Activated naive CD4-positive, alpha-beta T cell treated with anti-CD3 and anti-CD28 coated beads, Interleukin-2, amount 50 U/mL, for 16 hours (primary cell): ENCODE results near the gene DPH1.

Experiments used
- DNase-seq: peaks from one replicate; pipeline ENCODE4 v3.0.0-alpha.2; 2020

DPH1 gene

DNA sequence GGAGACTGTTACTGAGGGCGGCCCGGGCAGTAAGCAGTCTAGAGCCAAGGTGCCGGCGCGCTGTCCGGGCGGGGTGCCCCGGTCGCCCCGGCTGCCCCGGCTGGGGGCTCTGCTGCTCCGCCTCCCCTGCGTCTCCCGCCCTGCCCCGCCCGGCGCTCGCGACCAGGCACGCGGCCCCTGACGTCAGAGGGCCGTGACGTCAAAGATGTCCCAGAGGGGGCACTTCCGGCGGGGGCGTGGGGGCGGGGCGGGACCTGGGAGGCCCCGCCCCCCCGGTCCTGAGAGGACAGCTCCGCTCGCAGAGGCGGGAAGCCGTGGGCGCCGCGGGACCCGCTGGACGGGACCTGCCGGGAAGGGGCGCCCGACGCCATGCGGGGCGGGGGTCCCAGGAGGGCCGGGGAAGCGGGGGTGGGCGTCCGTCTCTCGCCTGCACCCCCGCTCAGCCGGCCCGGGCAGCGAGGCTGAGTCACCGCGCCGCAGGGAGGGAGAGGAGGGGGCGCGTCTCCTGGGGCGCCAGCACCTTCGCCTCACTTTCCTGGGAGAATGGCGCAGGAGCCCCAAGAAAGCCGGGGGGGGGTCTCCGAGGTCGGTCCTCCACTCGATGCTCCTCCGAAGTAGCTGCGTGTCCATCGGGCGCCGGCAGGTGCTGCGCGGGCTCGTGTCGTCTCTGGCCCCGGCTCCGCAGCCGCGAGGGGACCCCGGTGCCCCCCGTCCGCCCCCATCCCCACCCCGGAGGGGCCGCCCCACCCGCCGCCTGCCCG is 20.5 kb downstream of the DPH1 start:
- DNase-seq: peak; percentile 77

DNA sequence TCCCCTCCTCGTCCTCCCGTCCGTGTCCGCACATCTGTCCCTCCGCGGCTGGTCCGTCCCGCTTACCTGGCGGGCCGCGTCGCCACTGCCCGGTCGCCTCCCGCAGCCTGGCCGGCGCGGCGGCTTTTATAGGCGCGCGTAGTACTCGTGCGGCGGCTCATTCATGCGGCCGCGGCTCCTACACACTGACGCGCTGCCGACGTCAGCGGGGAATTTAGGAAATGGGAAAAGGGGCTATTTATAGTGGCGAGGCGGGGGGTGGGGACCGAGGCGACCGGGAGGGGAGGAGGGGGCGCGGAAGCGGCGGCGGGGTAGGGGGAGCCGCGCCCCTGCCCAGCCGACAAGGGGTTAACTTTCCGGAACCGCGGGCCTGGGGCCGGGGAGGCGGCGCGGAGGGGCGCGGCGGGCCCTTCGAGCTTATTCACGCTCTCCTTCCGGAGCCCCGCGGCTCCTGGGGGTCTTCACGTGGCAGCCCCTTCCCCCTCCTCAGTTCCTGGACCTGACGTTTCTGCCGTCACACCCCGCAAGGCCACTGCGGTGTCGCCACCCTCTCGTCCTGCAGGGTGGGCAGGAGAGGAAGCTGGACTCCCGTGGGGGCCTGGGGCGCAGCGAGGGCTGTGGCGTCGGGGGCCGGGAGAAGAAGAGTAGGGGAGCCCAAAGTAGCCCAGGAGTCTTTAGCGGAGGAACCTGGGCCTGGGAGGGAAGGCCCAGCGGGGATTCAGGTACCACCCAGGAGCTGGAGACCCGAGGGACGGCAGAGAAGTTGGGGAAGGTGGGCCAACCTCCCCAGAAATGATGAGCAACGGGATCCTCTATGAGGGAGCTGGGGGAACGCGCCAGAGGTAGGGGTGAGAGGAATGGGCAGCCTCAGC is 21.3 kb downstream of the DPH1 start:
- DNase-seq: no peak

- no peak for DNase-seq
These were observed 22.1 kb downstream of the DPH1 start for GRCh38 chr17:2051933-2052559.

DNA sequence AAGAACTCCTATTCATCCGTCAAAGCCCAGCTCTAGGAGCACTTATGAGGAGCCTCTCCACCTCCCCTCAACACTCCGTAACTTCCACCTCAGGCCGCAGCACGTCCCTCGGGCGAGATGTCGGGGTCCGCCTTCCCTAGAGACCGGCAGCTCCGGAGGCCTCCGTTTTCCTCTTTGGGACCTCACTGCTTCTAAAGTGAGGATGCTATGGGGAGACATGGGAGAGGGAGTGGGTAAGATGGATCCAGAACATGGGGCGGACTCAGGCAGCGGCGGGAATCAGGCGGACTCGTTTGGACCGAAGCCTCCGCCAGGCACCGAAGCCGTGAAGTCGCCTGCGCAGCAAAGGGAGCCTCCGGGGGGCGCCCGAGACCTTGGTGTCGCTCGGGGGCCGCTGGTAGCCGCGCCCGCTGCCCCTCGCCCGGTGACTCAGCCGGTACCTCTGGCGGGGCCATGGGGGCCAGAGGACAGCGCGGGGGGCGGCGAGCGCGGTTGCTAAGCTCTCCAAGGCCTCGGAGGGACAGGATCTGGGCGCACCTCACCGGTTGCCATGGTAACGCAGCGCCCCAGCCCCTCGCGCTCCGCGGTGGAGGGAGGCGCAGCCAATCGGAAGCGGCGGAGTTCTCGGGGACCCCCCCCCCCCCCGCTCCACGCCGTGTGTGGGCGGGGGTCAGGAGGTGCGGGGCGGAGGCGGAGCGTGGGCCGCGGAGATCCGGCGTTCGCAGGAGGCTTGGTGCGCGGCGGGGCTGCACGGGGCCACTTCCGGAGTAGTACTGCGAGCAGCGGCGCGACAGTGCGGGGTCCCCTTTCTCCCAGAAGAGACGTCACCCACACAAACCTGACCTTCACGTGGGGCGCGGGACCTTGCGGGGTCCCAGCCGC is 23.7 kb downstream of the DPH1 start:
- peak; percentile 80 for DNase-seq

DNA sequence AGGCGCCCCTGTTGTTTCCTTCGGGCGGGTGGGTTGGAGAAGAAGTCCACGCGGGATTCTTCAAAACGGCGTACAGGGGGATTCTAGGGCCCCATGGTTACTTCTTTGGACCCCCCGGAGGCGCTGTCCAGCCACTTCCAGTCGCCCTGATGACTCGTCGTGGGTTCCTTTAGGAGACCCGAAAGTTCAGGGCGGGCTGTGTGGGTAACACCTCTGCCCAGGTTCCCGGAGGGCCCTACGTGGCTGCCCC is 24.2 kb downstream of the DPH1 start:
- no peak for DNase-seq

DNA sequence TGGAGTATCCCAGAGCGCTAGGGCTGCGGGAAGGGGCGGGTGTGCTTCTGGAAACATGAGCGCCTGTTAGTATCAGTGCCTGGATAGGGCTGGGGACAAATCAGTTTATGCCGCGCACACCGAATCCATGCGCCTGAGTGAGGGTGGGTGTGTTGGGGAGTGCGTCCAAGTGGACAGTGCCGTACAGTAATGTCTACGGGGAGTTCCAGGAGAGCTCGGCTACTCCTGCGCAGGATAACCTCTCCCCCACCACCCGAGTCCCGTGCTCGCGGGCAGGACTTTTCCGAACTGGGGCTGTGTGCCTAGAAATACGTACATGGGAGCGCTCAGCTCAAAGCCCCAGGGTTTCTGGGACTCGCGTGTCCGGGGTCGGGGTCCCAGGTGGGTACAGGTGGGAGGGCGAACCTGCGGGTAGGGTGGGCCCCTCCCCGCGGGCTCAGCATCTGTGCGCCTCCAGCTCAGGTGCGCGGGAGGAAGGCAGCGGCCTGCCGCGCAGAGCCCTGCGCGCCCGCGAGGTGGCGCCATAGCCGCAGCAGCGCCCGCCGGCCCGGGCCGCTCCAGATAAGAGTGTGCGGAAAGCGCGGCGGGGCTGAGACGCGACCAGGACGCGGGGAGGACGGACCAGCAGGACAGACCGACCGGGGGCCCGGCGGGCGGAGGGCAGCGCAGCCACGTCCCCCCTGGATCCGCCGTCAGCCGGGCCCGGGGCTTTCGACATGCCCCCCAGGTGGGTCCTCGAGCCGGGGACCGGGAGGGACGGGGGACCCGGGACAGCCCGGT is 24.7 kb downstream of the DPH1 start, which contains the start of gene HIC1:
Gene HIC1, plus strand, starts transcription at position 592 of the 780 bp plus-strand sequence. CDS start 1,588 bp downstream, outside the sequence.
- DNase-seq: peak; percentile 84

DNA sequence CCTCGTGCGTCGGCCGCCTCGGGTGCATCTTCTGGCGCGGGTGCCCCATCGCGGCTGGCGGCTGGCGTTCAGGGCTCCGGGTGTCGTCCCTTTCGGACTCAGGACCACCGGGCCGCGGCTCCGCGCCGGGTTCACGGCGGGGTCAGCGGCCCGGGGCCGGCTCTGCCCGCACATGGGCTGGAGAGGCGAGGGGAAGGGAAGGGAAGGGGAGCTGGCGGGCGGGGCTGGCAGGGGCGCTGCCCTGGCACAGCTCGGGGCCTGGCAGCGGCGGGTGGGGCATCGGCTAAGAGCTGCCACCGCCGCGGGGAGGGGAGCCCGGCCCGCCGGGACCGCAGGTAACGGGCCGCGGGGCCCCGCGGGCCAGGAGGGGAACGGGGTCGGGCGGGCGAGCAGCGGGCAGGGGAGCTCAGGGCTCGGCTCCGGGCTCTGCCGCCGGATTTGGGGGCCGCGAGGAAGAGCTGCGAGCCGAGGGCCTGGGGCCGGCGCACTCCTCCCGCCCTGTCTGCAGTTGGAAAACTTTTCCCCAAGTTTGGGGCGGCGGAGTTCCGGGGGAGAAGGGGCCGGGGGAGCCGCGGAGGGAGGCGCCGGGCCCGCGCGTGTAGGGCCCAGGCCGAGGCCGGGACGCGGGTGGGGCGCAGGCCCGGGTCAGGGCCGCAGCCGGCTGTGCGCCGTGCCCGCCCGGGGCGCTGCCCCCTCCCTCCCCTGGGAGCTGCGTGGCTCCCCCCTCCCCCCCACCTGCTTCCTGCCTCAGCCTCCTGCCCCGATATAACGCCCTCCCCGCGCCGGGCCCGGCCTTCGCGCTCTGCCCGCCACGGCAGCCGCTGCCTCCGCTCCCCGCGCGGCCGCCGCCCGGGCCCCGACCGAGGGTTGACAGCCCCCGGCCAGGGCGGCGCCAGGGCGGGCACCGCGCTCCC is 25.6 kb downstream of the DPH1 start:
- DNase-seq: peak; percentile 46

DNA sequence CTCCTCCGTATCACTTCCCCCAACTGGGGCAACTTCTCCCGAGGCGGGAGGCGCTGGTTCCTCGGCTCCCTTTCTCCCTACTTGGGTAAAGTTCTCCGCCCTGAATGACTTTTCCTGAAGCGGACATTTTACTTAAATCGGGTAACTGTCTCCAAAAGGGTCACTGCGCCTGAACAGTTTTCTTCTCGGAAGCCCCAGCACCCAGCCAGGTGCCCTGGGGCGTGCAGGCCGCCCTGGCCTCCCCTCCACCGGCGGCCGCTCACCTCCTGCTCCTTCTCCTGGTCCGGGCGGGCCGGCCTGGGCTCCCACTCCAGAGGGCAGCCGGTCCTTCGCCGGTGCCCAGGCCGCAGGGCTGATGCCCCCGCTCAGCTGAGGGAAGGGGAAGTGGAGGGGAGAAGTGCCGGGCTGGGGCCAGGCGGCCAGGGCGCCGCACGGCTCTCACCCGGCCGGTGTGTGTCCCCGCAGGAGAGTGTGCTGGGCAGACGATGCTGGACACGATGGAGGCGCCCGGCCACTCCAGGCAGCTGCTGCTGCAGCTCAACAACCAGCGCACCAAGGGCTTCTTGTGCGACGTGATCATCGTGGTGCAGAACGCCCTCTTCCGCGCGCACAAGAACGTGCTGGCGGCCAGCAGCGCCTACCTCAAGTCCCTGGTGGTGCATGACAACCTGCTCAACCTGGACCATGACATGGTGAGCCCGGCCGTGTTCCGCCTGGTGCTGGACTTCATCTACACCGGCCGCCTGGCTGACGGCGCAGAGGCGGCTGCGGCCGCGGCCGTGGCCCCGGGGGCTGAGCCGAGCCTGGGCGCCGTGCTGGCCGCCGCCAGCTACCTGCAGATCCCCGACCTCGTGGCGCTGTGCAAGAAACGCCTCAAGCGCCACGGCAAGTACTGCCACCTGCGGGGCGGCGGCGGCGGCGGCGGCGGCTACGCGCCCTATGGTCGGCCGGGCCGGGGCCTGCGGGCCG is 26.5 kb downstream of the DPH1 start:
- peak; percentile 59 for DNase-seq

DNA sequence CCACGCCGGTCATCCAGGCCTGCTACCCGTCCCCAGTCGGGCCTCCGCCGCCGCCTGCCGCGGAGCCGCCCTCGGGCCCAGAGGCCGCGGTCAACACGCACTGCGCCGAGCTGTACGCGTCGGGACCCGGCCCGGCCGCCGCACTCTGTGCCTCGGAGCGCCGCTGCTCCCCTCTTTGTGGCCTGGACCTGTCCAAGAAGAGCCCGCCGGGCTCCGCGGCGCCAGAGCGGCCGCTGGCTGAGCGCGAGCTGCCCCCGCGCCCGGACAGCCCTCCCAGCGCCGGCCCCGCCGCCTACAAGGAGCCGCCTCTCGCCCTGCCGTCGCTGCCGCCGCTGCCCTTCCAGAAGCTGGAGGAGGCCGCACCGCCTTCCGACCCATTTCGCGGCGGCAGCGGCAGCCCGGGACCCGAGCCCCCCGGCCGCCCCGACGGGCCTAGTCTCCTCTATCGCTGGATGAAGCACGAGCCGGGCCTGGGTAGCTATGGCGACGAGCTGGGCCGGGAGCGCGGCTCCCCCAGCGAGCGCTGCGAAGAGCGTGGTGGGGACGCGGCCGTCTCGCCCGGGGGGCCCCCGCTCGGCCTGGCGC is 27.3 kb downstream of the DPH1 start:
- peak; percentile 24 for DNase-seq

DNA sequence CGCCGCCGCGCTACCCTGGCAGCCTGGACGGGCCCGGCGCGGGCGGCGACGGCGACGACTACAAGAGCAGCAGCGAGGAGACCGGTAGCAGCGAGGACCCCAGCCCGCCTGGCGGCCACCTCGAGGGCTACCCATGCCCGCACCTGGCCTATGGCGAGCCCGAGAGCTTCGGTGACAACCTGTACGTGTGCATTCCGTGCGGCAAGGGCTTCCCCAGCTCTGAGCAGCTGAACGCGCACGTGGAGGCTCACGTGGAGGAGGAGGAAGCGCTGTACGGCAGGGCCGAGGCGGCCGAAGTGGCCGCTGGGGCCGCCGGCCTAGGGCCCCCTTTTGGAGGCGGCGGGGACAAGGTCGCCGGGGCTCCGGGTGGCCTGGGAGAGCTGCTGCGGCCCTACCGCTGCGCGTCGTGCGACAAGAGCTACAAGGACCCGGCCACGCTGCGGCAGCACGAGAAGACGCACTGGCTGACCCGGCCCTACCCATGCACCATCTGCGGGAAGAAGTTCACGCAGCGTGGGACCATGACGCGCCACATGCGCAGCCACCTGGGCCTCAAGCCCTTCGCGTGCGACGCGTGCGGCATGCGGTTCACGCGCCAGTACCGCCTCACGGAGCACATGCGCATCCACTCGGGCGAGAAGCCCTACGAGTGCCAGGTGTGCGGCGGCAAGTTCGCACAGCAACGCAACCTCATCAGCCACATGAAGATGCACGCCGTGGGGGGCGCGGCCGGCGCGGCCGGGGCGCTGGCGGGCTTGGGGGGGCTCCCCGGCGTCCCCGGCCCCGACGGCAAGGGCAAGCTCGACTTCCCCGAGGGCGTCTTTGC is 28.0 kb downstream of the DPH1 start:
- no peak for DNase-seq

- DNase-seq: peak; percentile 63
These were observed 28.9 kb downstream of the DPH1 start for GRCh38 chr17:2058586-2059546.

GRCh38 chr17:2059547-2060384 is 29.8 kb downstream of the DPH1 start:
- no peak for DNase-seq

GRCh38 chr17:2060385-2060658 is 30.4 kb downstream of the DPH1 start:
- no peak for DNase-seq

- no peak for DNase-seq
These were observed 30.9 kb downstream of the DPH1 start for GRCh38 chr17:2060681-2061440.

DNA sequence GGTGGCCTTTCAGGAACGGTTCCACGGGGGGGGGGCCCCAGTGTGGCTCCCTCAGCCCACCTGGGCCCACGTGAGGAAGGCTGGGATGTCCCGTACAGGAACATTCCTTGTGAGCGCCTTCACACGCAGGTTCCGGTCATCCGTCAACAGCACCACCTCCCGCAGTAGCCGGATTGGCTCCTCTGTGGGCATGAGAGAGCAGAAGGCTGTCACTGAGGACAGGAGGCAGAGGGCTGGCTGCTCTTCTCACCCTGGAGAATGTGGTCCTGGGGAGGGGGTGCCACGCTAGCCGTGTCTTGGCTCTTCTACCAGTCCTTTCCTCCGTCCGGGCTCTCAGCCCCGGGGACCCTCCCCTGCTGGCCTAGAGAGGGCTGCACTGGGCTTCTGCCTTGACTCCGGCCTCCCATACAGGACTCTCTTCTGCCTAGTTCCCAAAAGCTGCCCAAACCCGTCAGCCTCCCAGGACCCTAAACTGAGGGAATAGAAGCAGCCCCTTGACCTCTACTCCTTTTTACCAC is 31.5 kb downstream of the DPH1 start:
- DNase-seq: no peak
